Parathyroid adenoma (tissue), 2 donors: ENCODE measurements around the gene A1BG.
A peak's percentile ranks its signal among the peaks of the same experiment; 100 is the strongest.

Experiments
- H2AFZ ChIP-seq: fragments of 300-600 bp; sonication (generic); one replicate; pipeline ENCODE4 v1.7.0; 2017; ENCODE audit warnings: antibody characterized with exemption, mild to moderate bottlenecking
- H3K27ac ChIP-seq: fragments of 300-600 bp; sonication (generic); one replicate; pipeline ENCODE4 v1.7.0; 2017
- H3K27me3 ChIP-seq: fragments of 300-600 bp; sonication (generic); one replicate; pipeline ENCODE4 v1.7.0; 2017; ENCODE audit warnings: low read length; ENCODE audit not compliant: control insufficient read depth, insufficient read depth
- H3K36me3 ChIP-seq: fragments of 300-600 bp; sonication (generic); one replicate; pipeline ENCODE4 v1.7.0; 2017; ENCODE audit warnings: low read length; ENCODE audit not compliant: control insufficient read depth, insufficient read depth
- H3K4me1 ChIP-seq: fragments of 300-600 bp; sonication (generic); one replicate; pipeline ENCODE4 v1.7.0; 2017; ENCODE audit warnings: control low read depth
- H3K4me2 ChIP-seq: fragments of 300-600 bp; sonication (generic); one replicate; pipeline ENCODE4 v1.7.0; 2017; ENCODE audit warnings: low read length
- H3K4me3 ChIP-seq: fragments of 300-600 bp; sonication (generic); one replicate; pipeline ENCODE4 v1.7.0; 2017; ENCODE audit warnings: low read depth, low read length
- H3K79me2 ChIP-seq: fragments of 300-600 bp; sonication (generic); one replicate; pipeline ENCODE4 v1.7.0; 2017; ENCODE audit warnings: control low read depth
- H3K9ac ChIP-seq: fragments of 300-600 bp; sonication (generic); one replicate; pipeline ENCODE4 v1.7.0; 2017; ENCODE audit warnings: mild to moderate bottlenecking
- H3K9me3 ChIP-seq: fragments of 300-600 bp; sonication (generic); one replicate; pipeline ENCODE4 v1.7.0; 2017; ENCODE audit warnings: low read length; ENCODE audit not compliant: control insufficient read depth
- CTCF ChIP-seq: fragments of 300-600 bp; sonication (generic); IDR thresholded peaks from one replicate; pipeline ENCODE4 v1.7.0; 2017; ENCODE audit warnings: antibody characterized with exemption, mild to moderate bottlenecking
- donor health status: primary hyperparathyroidism.

A1BG gene

GRCh38 chr19:58393725-58394033 is 40.4 kb upstream of the A1BG start:
- no peak overlapping the region for H3K4me3 ChIP-seq
- H3K4me2 ChIP-seq = no peak overlapping the region
- TF ChIP-seq CTCF = no peak
- H3K36me3 ChIP-seq = no peaks in the 10 kb centered on the region
- H3K9me3 ChIP-seq = no peaks in the 10 kb centered on the region
- H3K27me3 ChIP-seq = no peaks in the 10 kb centered on the region
- no peak overlapping the region for H3K9ac ChIP-seq
- no peak overlapping the region for H3K27ac ChIP-seq
- peaks cover 4% of the 10 kb centered on the region for H3K4me1 ChIP-seq
- peaks cover 2% of the 10 kb centered on the region for H3K79me2 ChIP-seq
- H2AFZ ChIP-seq = no peak overlapping the region

GRCh38 chr19:58392945-58393724 is 39.8 kb upstream of the A1BG start:
- H2AFZ ChIP-seq = no peak overlapping the region
- no peaks in the 10 kb centered on the region for H3K27me3 ChIP-seq
- no peak overlapping the region for H3K27ac ChIP-seq
- H3K36me3 ChIP-seq = no peaks in the 10 kb centered on the region
- peaks cover 5% of the 10 kb centered on the region for H3K79me2 ChIP-seq
- no peak overlapping the region for H3K9ac ChIP-seq
- no peak overlapping the region for H3K4me2 ChIP-seq
- TF ChIP-seq CTCF = no peak
- no peaks in the 10 kb centered on the region for H3K9me3 ChIP-seq
- peaks cover 7% of the 10 kb centered on the region for H3K4me1 ChIP-seq
- H3K4me3 ChIP-seq = no peak overlapping the region

- H3K9me3 ChIP-seq = no peaks in the 10 kb centered on the region
- peak overlapping the region; percentile 91 for H3K4me3 ChIP-seq
- H3K4me1 ChIP-seq = peaks cover 19% of the 10 kb centered on the region
- no peaks in the 10 kb centered on the region for H3K36me3 ChIP-seq
- no peak for TF ChIP-seq CTCF
- peak overlapping the region; percentile 99 for H3K4me2 ChIP-seq
- no peak overlapping the region for H3K27ac ChIP-seq
- peaks cover 14% of the 10 kb centered on the region for H3K79me2 ChIP-seq
- no peak overlapping the region for H2AFZ ChIP-seq
- H3K27me3 ChIP-seq = no peaks in the 10 kb centered on the region
- no peak overlapping the region for H3K9ac ChIP-seq
Measured at GRCh38 chr19:58388175-58388526, 34.9 kb upstream of the A1BG start.

- Histone ChIP-seq H3K9ac (peak overlapping the region; percentile 47), H3K27ac (peak overlapping the region; percentile 98), H2AFZ (peak overlapping the region; percentile 95), H3K4me1 (peaks cover 19% of the 10 kb centered on the region), H3K27me3 (no peaks in the 10 kb centered on the region), H3K79me2 (peaks cover 12% of the 10 kb centered on the region), H3K4me2 (peak overlapping the region; percentile 99), H3K9me3 (no peaks in the 10 kb centered on the region), H3K4me3 (peak overlapping the region; percentile 91), H3K36me3 (no peaks in the 10 kb centered on the region)
- TF ChIP-seq CTCF = no peak
Measured at GRCh38 chr19:58387338-58388174, 34.3 kb upstream of the A1BG start.
